Heart right ventricle (tissue), 16 donors: ENCODE results near the gene AMACR. TPM values are rescaled to one million over a fixed set of nuclear protein-coding genes. Genes with fewer than 3 reads are reported as not detected.

ENCODE experiments used
- ATAC-seq, 8 donors: fragments of 200-7000 bp; cut with Tn5 transposase; one replicate each; pipeline ENCODE4 v1.9.1; 2020; ENCODE audit warnings: mild to moderate bottlenecking in 8 of 8, moderate library complexity in 8 of 8, moderate number of reproducible peaks in 1 of 8
- DNase-seq, 2 donors: peaks; one replicate each; pipeline ENCODE4 v3.0.0-alpha.2; 2020
- H3K27ac ChIP-seq, 10 donors: fragments of 200-600 bp; sonication (generic) in 2 of 10; one replicate each; pipeline versions ENCODE4 v1.5.0 to v1.8.0; 2020 to 2022; ENCODE audit warnings: mild to moderate bottlenecking in 3 of 10
- H3K27me3 ChIP-seq, 7 donors: fragments of 200-600 bp; one replicate each; pipeline ENCODE4 v1.8.0; 2021 to 2022; ENCODE audit warnings: mild to moderate bottlenecking in 2 of 7
- H3K36me3 ChIP-seq, 9 donors: fragments of 200-600 bp; sonication (generic) in 1 of 9; one replicate each; pipeline versions ENCODE4 v1.5.0 to v1.8.0; 2020 to 2022; ENCODE audit warnings: mild to moderate bottlenecking in 2 of 9
- H3K4me1 ChIP-seq, 9 donors: fragments of 200-600 bp; sonication (generic) in 1 of 9; one replicate each; pipeline versions ENCODE4 v1.5.0 to v1.8.0; 2020 to 2022; ENCODE audit warnings: mild to moderate bottlenecking in 4 of 9
- H3K4me3 ChIP-seq, 10 donors: fragments of 200-600 bp; sonication (generic) in 2 of 10; one replicate each; pipeline versions ENCODE4 v1.5.0 to v1.8.0; 2020 to 2022; ENCODE audit warnings: mild to moderate bottlenecking in 7 of 10, moderate library complexity in 2 of 10
- H3K9me3 ChIP-seq, 11 donors: fragments of 200-600 bp in 10 of 11; sonication (generic) in 2 of 11; one replicate each; pipeline versions ENCODE4 v1.5.0 to v1.8.0; 2013 to 2022; ENCODE audit warnings: mild to moderate bottlenecking in 2 of 11, control low read depth in 1 of 11, moderate library complexity in 1 of 11
- CTCF ChIP-seq, 9 donors: fragments of 200-600 bp; sonication (generic) in 2 of 9; IDR thresholded peaks; one replicate each; pipeline versions ENCODE4 v1.5.0 to v1.8.0; 2021 to 2022; ENCODE audit warnings: antibody characterized with exemption in 9 of 9, mild to moderate bottlenecking in 5 of 9, moderate library complexity in 1 of 9
- WGBS, 2 donors: extraction: QIAGEN DNeasy Blood & Tissue Kit; methylation state at CpG; one replicate each; pipeline ENCODE4 v1.1.7; 2013; ENCODE audit warnings: inconsistent platforms in 1 of 2; 5-methylcytosine and 5-hydroxymethylcytosine counted together
- intact Hi-C, 10 donors: fragments of 100-400 bp; cut with DNase I; formaldehyde crosslinking; loops; one replicate each; pipeline versions ENCODE4 v1.11.1 to v1.14.2; 2022
- polyA plus RNA-seq, 2 donors: library from polyadenylated mRNA; stranded (reverse); fragments of 200-250 nt; gene quantifications; one replicate each; pipeline ENCODE4 v1.2.3, GENCODE V29; 2013
- total RNA-seq, 10 donors: library from RNA; stranded (reverse); fragmentation: NEBNext Ultra II Directional in 3 of 10; extraction: Animal tissue kit (Norgen Biotek cat#: 25700) in 3 of 10; gene quantifications; one replicate each; pipeline versions ENCODE4 v1.2.1 to v1.2.4, GENCODE V29; 2021 to 2023
- donor health status: Arrhythmogenic right ventricular cardiomyopathy.
- donor health status: ischemic (EF 13 %, LVEDD 7.1; RV severe dilation, severe dysfunction).
- donor health status: healthy with polysubstance abuse.
- donor health status: DM: no; HTN: yes; CAD: no.
- donor health status: DM: no; HTN: no; CAD: no.
- donor health status: ischemic (EF 25% LVEDD 6.9; RV normal size, moderate dysfunction).
- donor health status: ischemic (EF 25% LVEDD 5.7; RV mildly dilated, moderate dysfunction).
- donor health status: healthy.
- donor health status: DM: yes; HTN: yes; CAD: no.
- donor health status: Ischemic cardiomyopathy.
- donor health status: ischemic (EF 35%, LVEDD 5.7; RV mildly dilated, moderate dysfunction).
- donor health status: nonischemic (EF 11% LVEDD 7.7; RV severe dilation, severe dysfunction).
- donor health status: DM: yes; HTN: yes; CAD: no.
- donor health status: PGD.
- donor health status: ischemic (EF 29% LVEDD 5.4; RV normal size, mild dysfunction).
- donor health status: nonischemic (EF 23%, LVEDD 6.1; RV moderate dilation, normal function).

AMACR gene
- total and polyA plus RNA-seq, 12 donors, result 3.0 to 16.2 (median 8.8) TPM

- ATAC-seq, result no peak
- H3K4me1 ChIP-seq, result no peaks in the 10 kb centered on the region
- H3K27me3 ChIP-seq, result no peaks in the 10 kb centered on the region
- no peak for TF ChIP-seq CTCF (IDR thresholded peaks at IDR 0.05)
- intact Hi-C loops, result no loop called here
- H3K27ac ChIP-seq, result no peak within 1 kb of the TSS
- H3K9me3 ChIP-seq, result no peaks in the 10 kb centered on the region
- no peak for DNase-seq
- 77 to 78% methylated on average over 7 of the region's 7 CpGs for WGBS, 2 donors
- H3K4me3 ChIP-seq, result no peak within 1 kb of the TSS
- H3K36me3 ChIP-seq, result peaks cover 0 to 36% (median 18%) of the 10 kb centered on the region in 9 donors
Observed at GRCh38 chr5:33984671-33985124, 23.2 kb downstream of the AMACR start, which contains the start of gene SLC45A2. Gene SLC45A2, minus strand, starts transcription at chr5:33984693. Its CDS starts 110 bp downstream, at chr5:33984583.

GRCh38 chr5:33984178-33984577, 23.7 kb downstream of the AMACR start:
- intact Hi-C loops, result no loop called here
- Histone ChIP-seq H3K27ac (no peak overlapping the region), H3K27me3 (no peaks in the 10 kb centered on the region), H3K9me3 (no peaks in the 10 kb centered on the region), H3K4me1 (no peaks in the 10 kb centered on the region), H3K36me3 (peaks cover 0 to 31% (median 17%) of the 10 kb centered on the region in 9 donors), H3K4me3 (no peak overlapping the region)
- no peak for TF ChIP-seq CTCF (IDR thresholded peaks at IDR 0.05)
- ATAC-seq (no peak), DNase-seq (no peak)
- 98% methylated on average over 15 of the region's 15 CpGs for WGBS, 2 donors

- Histone ChIP-seq H3K36me3 (peaks cover 0 to 5% (median 0%) of the 10 kb centered on the region in 9 donors), H3K9me3 (no peaks in the 10 kb centered on the region), H3K27ac (no peak overlapping the region), H3K27me3 (no peaks in the 10 kb centered on the region), H3K4me3 (no peak overlapping the region), H3K4me1 (peaks cover 0 to 1% (median 0%) of the 10 kb centered on the region in 9 donors)
- intact Hi-C loops, result no loop called here
- no peak for DNase-seq
- WGBS, 2 donors, result 84 to 90% methylated on average over 8 of the region's 8 CpGs
- no peak for TF ChIP-seq CTCF (IDR thresholded peaks at IDR 0.05)
- ATAC-seq, result no peak
Observed at GRCh38 chr5:33981408-33982162, 26.3 kb downstream of the AMACR start.

GRCh38 chr5:33980030-33980429, 27.8 kb downstream of the AMACR start:
- no peak for ATAC-seq
- TF ChIP-seq CTCF (IDR thresholded peaks at IDR 0.05), result no peak
- H3K4me1 ChIP-seq, result peaks cover 0 to 8% (median 0%) of the 10 kb centered on the region in 9 donors
- H3K27me3 ChIP-seq, result no peaks in the 10 kb centered on the region
- no peaks in the 10 kb centered on the region for H3K9me3 ChIP-seq
- H3K27ac ChIP-seq, result no peak overlapping the region
- no peak for DNase-seq
- no peaks in the 10 kb centered on the region for H3K36me3 ChIP-seq
- intact Hi-C loops, result no loop called here
- H3K4me3 ChIP-seq, result no peak overlapping the region
- 89 to 97% methylated on average over 3 of the region's 3 CpGs for WGBS, 2 donors
